GM19099 (cell line): ENCODE results near the gene AFAP1.

Experiments used
- POLR2A ChIP-seq: IDR thresholded peaks from 3 replicates; pipeline ENCODE4 v1.6.1; 2011; ENCODE audit warnings: low read depth; ENCODE audit not compliant: insufficient read length; ENCODE audit errors: extremely low read depth

Gene AFAP1

DNA sequence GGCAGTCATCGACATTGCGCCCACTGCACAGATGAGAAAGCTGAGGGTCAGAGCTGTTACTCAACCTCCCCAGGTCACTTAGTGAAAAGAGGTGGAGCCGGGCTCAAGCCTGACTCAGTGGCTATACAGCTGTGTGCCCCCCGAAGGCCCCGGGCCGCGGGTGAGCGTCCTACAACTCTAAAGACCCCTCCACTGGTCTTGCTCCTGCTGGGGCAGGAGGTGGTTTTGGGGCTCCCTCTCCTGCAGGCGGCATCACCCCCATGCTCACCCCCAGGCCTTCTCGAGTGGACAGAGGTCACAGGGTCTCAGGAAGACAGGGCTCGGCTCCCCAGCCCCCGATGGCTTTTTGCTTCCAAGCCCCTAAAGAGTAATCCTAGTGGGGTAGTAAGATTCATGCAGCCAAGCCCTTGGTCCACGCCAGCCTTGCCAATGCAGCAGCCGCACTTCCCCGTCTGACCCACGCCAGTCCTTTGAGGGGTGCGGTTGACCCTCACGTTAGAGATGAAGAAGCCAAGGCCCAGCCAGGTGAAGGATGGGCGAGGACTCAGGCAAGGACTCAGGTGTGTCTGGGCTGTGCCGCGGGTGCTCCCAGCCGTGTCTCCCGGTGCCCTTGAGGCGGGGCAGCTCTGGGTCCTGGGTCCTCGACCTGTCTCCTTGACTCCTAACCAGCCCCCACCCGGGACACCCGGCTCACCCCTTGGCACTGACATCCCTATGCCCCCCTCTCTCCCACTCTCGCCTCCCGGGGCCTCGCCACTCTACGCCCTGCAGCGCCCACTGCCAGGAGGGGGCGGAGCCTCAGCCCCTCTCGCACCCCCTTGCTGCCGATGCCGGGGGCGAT lies 200.4 kb downstream of the AFAP1 start:
- no peak for TF ChIP-seq POLR2A

DNA sequence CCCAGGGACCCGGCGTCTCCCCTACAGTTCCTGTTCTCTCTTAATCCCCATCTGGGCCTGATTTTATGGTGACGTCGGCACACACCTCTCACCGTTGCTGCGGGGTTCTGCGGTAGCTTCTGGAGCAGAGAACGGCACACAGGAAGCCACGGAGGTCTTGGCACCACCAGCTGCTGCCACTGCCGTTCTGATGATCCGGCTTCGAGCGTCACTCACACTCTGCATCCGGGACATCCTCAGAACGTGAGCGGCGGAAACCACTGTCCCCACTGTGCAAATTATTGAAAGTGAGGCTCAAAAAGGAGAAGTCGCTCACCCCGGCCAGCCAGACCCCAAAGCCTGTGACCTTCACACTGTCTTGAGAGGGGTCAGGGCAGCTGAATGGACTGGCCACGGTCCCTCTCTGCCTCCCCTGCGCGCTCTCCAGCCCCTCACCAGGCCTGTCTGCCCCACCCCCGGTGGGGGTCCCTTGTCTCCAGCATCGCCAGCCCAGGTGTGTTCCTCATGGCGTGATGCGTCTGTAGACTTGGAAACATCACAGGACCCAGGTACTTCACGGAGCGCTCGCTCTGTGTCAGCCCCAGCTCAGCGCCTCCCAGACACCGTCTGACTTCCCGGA lies 201.1 kb downstream of the AFAP1 start:
- no peak for TF ChIP-seq POLR2A

DNA sequence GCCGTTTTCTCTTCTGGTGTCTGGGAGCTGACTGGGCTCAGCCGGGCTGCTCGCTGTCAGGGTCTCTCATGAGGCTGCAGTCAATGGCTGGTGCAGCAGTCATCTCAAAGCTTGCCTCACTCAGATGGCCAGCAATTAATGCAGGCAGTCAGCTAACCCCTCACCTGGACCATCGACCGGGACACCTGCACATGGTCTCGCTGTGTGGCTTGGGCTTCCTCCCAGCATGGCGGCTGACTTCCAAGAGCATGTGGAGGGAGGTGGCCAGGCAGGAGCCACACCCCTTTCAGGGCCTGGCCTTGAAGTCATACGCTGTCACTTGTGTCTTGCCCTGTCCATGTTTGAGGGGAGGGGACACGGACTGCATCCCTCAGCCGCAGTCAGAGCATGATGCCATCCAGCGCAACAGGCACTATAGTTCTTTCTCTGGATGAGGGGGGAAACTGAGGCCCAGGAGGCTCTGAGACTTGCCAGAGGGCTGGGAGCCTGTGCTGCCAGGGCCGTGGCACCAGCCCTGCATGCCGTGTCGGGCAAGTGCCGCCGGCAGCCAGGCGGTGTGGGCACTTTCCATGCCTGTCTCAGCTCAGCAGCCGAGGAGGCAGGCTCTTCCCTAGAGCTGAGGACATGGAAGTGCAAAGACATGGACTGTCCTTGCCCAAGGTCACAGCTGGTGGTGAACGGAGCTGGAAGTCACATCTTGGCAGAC lies 201.8 kb downstream of the AFAP1 start:
- no peak for TF ChIP-seq POLR2A

DNA sequence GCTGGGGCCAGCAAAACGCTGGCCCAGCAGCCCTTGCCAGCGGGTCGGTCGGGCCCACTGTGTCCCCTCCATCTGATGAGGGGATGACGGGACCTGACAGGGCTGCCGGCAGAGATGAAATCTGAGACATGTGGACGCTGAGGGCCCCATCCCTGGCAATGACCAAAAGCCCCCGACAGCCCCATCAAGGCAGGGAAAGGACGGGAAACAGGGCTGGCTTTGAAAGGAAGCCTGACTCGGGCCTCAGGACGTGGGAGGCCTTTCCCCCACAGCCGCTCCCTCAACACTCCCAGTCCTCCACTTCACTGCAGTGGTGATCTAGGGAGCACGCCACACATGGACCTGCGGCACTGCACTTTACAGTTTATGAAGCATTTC lies 202.4 kb downstream of the AFAP1 start:
- no peak for TF ChIP-seq POLR2A

DNA sequence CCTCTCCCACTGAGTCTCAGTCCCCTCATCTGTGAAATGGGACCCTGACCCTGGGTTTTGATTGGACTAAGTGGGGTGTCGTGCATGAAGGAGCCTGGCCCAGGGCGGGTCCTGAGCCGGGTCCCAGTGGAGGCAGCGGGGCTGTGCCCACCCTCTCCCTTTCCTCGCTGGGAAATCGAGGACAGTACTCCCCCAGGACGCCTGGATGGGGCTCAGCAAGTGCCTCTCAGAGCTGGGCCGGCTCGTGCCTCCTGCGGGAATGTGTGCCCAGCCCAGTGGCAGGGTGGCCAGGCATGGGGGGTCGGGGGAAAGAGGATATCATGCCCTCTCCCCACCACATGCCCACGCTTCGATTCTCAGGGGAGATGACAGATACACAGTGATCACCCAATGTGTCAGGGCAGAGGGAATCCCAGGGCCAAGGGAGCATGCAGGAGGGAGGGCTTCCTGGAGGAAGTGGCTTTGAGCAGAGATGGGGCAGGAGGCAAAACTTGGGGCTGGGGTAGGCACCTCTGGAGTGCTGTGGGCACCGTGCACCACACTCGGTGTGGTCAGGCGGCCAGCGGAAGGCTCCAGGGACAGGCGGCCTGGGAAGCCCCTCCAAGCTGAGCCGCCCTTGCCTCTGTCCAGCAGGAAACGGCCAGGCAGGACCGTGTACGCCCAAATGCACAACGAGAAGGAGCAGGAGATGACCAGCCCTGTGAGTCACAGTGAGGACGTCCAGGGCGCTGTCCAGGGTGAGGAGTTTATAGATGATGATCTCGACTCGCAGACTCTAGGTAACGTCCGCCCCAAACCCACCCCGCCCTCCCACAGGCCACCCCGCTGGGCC lies 203.0 kb downstream of the AFAP1 start:
- TF ChIP-seq POLR2A, result no peak

DNA sequence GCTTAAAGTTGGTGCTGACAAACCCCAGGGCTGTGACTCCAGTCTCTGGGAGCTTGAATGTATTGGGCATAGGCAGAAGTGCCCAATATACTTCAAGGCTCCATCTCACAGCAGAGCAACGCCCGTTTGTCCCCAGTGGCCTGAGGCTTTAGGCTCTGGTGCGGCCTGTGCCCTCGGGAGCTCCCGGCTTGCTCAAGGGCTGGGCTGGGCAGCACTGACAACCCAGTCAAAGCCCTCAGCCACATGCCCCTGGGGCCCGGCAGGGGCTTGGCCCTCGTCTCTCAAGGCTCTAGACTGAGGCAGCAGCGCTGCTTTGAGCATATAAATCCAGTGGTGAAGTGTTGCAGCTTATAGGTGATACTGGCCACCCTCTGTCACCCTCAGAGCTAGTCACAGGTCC lies 203.7 kb downstream of the AFAP1 start:
- TF ChIP-seq POLR2A, result no peak

DNA sequence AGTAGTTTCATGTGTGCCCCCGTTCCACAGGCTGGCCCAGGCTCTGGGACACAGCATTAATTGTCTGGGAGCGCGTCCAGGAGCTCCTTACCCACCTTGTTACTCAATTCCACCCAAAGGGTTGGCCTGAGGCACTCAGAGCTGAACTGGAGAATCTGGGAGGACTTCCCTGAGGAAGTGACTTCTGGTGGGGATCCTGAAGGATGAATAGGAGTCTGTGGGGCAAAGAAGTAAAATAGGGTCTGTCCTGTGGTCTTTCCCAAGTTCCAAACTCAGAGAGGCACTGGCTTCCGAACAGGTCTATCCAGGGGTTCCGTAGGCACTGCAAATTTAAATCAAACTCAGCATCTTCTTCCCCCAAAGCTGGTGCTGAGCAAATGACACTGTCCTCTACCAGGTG lies 204.3 kb downstream of the AFAP1 start:
- no peak for TF ChIP-seq POLR2A

DNA sequence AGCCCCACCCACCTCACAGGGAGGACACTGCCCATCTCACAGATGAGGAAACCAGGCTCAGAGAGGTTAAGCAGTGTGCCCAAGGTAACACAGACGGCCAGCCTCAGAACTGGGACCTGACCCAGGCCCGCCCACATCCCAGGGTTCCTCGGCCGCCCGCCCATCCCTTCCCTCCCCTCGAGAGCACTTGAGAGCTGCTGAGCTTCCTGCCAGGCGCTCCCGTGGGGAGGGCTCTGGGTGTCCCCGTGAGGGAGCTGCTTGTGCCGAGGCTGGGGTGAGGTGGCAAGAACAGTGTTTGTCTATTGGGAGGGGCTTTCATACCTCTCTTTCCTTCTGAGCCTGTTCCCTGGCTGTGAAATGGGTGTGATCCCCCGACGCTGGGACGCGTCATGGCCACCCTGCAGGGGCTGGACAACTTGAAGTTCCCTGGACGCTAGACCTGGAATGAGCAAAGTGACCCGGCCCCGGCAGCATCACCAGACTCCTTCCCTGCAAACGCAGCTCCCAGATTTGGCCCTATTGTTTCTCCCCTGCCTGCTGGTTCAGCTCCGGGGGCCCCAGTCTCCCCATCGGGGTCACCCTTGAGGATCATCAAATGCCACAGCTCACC lies 204.9 kb downstream of the AFAP1 start:
- no peak for TF ChIP-seq POLR2A

DNA sequence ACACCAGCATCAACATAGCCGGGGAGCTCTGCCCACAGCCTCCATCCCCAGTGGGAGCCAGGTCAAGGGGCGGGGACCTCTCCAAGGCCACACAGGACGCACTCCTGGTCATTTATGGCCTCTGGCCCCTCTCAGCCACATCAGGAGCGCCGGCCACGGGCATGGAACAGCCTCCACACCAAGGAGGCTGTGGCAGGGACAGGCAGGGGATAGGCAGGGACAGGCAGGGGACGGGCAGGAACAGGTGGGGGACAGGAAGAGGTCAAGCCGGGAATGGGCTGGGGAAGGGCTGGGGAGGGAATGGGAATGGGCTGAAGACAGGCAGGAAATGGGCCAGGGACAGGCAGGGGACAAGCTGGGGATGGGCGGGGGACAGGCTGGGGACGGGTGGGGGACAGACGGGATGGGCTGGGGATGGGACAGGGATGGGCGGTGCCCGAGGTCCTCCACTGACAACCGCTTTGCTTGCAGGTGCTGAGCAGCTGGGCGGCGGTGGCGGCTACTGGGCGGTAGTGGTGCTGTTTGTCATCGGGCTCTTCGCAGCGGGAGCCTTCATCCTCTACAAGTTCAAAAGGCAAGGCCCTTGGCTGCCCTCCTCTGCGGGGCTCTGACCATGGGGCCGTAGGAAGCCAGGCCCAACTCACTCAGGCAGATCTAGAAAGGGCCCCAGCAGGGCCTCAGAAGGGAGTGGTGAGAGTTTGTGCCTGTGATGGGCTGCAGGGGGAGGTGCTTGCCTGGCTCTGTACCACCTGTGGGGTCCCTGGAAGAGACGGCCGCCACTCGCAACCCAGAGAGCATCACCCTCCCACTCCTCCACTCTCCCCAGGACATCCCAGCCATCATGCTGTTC lies 205.6 kb downstream of the AFAP1 start:
- no peak for TF ChIP-seq POLR2A

DNA sequence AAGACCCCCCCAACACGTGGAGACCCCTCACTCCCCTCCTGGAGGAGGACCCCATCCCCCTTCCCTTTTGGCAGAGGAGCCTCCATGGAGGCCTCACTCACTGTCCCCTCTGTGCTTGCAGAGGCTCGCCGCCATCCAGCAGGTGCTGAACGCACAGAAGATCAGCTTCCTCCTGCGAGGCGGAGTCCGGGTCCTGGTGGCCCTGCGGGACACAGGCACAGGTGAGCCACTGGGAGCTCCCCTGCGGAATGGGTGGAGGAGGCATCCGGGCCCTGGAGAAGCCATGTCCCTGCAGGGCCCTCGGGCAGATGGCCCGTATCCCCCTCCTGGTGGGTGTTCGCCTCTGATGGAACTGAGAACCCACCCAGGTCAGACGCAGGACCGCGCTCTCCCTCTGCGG lies 206.5 kb downstream of the AFAP1 start:
- no peak for TF ChIP-seq POLR2A

DNA sequence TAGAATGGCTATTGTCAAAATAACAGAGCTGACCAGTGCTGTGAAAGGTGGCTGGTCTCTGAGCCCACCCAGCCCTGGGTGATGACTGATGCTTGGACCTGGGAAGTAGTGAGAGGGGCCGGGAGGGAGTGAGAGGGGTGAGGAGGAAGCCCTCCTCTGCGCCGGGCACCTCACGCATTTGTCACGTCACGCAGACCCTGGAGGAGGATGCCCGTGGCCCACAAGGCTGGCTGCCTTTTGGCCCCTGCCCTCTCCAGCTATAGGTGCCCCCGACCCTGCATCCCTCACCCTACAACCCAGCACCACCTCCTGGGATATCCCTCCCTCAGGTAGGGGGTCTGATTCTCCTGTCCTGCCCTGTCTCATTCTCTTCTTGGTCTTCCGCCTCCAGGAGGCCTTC lies 207.4 kb downstream of the AFAP1 start:
- TF ChIP-seq POLR2A, result no peak

DNA sequence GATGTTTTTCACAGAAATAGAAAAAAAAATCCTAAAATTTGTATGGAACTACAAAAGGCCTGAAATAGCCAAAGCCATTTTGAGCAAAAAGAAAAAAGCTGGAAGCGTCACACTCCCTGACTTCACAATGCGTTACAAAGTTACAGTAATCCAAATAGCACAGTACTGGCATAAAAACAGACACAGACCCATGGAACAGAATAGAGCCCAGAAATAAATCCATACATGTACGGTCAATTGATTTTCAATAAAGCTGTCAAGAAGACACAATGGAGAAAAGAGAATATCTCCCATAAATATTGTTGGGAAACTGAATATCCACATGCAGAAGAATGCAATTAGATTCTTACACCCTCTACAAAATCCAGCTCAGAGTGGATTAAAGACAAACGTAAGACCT lies 208.2 kb downstream of the AFAP1 start:
- no peak for TF ChIP-seq POLR2A

DNA sequence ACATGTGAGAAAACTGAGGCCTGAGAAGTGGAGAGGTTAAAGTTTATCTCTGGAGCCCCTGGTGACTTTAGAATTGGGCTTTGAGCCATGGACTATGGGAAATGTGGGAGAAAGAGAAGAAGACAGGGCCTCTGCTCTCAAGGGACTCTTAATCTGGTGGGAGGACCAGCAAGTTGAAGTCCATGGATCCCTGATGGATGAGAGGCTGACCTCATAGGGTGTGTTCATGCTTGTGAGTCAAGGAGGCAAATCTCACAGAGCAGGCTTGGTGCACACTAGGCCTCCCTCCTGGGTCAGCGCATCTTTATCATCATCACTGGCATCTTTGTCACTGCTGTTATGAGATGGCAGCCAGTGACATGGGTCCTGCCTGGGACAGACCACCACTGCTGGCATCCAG lies 211.9 kb downstream of the AFAP1 start:
- TF ChIP-seq POLR2A, result no peak

DNA sequence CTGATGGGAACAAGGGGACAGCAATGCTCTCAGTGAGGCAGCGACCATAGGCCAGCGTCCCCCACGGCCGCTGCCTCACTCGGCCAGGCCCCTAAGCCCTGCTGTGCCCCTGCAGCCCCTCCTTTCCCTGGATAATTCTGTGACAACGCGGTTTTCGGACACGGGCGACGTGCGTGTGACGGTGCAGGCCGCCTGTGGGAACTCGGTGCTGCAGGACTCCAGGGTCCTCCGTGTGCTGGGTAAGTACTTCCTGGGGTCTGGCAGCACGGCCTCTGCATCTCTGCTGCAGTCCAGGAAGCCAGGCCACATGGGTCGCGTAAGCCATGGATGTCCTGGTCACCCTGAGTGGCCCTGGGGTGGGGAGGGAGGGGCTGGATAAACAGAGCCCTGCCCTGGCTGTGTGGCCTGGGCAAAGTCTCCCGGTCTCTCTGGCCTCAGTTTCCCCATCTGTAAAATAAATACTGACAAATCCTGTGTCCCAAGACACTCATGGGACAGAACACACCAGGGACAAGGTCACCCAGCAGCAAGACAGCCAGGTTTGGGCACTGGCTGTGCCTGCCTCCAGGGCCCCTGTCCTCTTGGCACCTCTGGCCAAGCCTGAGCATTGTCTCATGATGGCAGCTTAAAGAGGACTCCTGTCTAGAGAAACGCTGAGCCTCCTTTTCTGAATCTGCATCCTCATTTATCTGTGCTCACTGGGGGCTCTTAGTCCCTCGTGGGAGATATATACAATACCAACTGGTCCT lies 212.8 kb downstream of the AFAP1 start:
- no peak for TF ChIP-seq POLR2A

DNA sequence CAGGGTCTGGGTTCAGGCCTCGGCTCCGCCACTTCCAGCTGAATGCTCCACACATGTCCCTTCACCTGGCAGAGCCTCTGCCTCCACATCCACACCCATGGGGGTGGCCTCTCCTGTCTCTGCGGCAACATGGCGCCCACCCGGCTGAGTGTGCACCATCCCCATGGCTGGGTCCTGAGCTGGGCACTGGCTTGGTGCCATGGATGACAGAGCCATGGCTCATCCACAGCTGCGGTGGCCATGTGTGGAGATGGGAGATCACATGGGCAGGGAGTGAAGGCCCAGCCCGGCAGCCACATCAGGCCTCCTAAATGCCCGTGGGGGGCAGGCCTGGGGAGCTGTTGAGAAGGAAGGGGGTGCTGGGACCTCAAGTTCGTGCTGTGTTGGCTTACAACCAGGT lies 213.7 kb downstream of the AFAP1 start:
- no peak for TF ChIP-seq POLR2A
